ENCODE data around the gene DGKD.
"Not testable (repeated sequence)": the region's sequence is repeated elsewhere in the genome, so short reads cannot be mapped to it uniquely, and the experiment has no call there.

DGKD gene

DNA sequence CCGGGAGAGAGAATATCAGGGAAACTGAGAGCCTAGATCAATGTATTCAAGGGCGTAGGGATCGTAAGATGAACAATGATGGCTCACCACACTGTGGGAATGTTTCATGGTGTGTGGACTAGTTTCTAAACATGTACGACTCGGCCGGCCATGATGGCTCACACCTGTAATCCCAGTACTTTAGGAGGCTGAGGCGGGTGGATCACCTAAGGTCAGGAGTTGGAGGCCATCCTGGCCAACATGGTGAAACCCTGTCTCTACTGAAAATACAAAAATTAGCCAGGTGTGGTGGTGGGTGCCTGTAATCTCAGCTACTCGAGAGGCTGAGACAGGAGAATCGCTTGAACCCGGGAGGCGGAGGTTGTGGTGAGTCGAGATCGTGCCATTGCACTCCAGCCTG lies 18.2 kb upstream of the DGKD start:
- DNase-seq (ENCODE audit: low read depth in 3 of 3, low spot score in 1 of 3), result not testable (repeated sequence)

DNA sequence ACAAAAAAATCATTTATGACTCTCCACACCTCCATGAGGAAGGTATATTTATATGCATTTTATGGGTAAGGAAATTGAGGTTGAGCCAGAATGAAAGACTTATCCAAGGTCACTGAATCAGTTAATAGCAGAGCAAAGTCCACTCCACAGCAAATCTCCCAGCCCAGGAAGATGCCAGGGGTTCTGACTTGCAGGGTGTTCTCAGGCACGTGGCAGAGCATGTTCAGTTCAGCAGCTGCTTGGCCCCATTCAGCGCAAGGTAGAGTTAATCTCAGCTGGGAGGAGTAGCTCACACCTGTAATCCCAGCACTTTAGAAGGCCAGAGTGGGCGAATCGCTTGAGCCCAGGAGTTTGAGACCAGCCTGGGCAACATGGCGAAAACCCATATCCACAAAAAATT lies 17.8 kb upstream of the DGKD start:
- no peak for DNase-seq (ENCODE audit: low read depth in 3 of 3, low spot score in 1 of 3)

DNA sequence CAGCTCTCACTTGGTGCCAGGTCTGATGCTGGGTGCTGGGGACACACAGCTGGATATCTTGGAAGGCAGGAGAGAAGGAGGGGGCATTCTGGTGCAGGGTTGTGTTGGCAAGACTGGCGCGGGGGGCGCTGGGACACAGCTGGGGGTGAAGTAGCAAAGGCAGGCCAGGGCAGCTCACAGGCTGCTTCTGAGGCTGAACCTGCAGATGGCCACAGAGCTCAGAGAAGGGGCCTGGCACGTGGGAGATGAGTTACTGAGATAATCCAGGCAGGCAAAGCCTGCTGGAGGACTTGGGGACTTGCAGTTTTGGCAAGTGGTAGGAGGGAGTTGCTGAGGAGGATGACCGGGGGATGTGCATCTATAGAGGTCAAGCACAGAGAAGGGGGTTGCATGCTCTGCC lies 16.2 kb upstream of the DGKD start:
- DNase-seq (ENCODE audit: low read depth in 3 of 3, low spot score in 1 of 3), result no peak

DNA sequence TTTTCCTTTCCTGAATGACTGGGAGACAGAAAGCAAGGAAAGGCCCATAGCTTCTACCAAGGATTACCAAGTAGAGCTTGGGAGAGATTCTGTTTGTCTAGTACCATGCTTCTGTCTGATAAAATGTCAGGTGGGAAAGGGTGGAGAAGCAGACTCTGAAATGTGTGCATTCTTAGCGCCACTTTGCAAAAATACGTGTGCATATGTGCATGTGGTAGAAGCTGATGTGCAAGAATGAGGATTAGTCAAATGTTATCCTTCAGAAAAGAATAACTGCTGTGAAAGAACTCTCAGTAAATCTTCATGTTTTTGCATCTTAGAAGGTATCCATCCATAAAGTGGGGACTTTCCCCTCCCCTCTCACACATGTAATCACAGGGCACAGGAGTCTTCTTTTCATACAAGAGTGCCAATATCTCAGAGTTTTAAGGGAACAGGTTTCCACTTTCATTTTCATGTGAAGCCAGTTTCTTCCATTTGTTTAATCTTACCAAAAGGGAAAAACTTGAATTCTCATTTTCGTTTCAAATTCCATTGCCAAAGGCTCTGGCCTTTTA lies 15.4 kb upstream of the DGKD start:
- DNase-seq (ENCODE audit: low read depth in 3 of 3, low spot score in 1 of 3), result no peak

DNA sequence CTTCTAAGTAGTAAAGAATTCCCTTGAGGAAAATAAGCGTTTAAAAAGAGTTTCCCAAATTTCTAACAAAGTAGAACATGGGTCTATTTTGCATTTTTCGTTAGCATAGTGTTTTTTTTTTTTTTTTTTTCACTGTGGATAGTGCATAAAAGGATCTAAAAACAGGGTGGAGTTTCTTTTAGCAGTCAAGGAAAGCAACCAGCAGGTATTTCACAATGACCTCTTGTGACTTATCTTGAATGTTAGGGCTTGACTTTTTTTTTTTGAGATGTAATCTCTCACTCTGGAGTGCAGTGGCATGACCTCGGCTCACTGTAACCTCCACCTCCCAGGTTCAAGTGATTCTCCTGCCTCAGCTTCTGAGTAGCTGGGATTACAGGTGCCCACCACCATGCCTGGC lies 14.9 kb upstream of the DGKD start:
- no peak for DNase-seq (ENCODE audit: low read depth in 3 of 3, low spot score in 1 of 3)

DNA sequence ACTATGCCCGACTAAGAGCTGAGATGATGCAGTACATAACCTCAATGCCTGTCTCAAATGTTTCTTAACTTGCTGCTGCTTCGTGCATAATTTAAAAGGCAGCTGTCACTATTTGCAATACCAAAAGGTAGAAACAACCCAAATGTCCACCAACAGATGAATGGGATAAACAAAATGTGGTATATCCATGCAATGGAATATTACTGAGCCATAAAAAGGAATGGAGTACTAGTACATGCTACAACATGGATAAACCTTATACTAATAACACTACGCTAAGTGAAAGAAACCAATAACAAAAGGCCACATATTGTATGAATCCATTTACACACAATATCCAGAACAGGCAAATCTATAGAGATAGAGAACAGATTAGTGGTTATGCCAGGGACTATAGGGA lies 13.0 kb upstream of the DGKD start:
- no peak for DNase-seq (ENCODE audit: low read depth in 3 of 3, low spot score in 1 of 3)

DNA sequence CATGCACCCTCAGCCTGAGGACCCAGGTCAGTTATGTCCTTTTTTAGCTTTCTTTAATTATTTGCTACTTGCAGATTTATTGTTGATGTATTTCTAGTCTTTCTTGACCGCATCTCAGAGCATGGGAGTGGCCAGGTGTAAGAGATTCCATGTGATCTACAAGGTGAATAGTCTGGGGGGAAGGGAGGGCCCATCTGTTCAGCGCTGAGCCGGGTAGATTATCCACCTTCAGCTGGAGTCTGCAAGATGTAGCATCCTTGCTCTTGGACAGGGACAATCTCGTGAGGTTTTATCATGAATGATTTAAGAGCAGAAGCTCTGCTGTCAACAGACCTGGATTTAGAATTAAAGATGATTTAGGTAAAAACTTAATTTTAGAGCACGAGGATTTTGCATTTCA lies 12.0 kb upstream of the DGKD start:
- DNase-seq (ENCODE audit: low read depth in 3 of 3, low spot score in 1 of 3), result no peak

DNA sequence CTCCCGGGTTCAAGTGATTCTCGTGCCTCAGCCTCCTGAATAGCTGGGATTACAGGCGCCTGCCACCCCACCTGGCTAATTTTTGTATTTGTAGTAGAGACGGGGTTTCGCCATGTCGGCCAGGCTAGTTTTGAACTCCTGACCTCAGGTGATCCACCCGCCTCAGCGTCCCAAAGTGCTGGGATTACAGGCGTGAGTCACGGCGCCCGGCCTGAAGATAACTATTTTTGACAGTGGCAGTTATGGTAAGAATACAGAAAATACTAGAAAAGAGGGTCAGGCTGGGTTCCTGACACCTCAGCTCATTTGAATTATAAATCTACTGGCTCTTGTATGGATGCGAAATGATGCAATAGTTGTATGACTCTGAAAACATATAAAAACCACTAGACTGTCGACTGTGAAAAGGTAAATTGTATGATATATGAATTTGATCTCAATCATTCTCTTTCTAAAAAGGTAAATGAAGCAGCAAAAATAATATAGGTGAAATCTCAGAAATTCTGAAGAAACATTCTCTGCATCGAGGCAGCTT lies 11.1 kb upstream of the DGKD start:
- DNase-seq (ENCODE audit: low read depth in 3 of 3, low spot score in 1 of 3), result no peak

DNA sequence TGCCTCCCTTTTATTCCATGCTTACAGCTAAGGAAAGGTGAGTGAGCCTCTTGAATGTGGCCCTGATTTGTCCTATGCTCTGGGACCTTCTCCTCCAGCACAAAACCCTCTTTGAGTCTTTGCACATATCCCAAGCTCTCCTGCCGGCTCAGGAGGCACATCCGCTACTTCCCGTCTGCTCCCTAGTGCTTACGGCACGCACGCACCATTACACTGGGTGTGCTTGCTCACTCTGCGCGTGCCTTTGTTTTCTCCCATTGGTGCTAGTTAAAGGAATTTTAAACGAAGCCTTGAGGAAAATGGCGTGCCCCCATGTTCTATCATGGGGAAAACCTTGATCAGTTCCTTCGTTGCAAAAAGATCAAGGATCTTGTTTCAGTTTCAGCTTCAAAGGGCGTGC lies 7.9 kb upstream of the DGKD start:
- DNase-seq (ENCODE audit: low read depth in 3 of 3, low spot score in 1 of 3), result no peak

DNA sequence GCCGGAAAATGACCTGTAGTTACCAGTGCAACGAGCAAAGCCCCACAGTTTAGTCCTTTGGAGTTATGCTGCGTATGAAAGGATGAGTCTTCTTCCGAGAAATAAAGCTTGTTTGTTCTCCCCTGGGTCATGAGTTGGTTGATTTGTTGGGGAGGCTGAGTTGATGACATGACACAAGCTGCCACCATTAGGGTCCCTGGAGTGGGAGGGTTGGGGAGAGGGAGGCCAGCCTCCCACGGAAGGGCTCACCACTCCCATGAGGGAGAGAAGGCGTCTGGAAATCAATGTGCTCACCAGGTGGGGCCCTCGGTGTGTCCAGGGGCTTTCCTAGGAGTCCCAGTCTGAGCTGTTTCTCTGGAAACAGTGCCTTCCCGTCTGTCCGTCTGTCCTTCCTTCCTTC lies 7.4 kb upstream of the DGKD start:
- no peak for DNase-seq (ENCODE audit: low read depth in 3 of 3, low spot score in 1 of 3)

DNA sequence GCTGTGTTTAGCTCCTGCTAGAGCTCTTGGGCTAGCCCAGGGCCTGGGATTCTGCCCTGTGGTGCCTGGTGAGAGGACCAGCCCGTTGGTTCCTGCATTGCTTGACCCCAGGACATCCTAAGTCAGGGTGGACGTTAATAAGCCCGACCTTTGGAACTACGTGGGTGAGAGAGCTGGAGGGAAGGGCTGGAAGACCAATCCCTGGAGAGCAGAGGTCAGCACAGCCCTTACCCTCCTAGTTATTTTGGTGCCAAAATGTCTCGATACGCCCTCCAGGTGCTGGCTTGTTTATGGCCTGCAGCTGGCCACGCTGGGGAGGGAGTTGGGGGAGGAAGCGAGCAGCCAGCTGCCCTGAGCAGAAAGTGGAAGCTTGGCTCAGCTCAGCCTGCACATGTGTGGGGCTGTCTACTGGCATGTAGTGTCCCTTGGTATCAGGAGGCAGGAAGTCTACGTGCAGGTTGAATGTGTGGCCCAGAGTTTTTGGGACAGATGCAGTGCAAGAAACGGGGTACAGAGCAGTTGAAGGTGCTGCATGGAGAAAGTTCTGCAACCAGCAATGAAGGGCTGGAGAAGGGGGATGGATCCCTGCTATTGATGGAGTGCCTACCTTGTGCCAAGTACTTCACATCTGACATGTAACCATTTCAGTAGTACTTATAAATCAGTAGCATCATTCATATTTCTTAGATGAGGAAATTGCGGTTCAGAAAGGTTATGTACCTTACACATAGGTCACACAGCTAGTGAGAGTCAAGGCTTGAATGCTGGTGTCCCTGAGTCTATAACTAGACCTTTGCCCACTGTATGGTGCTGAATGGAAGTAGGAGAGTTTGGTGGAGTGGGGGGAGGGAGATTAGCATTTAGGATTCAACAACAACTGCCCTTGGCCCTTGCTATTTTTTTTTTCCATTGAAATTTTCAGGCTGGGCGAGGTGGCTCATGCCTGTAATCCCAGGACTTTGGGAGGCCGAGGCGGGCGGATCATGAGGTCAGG lies 5.0 kb upstream of the DGKD start:
- no peak for DNase-seq (ENCODE audit: low read depth in 3 of 3, low spot score in 1 of 3)

DNA sequence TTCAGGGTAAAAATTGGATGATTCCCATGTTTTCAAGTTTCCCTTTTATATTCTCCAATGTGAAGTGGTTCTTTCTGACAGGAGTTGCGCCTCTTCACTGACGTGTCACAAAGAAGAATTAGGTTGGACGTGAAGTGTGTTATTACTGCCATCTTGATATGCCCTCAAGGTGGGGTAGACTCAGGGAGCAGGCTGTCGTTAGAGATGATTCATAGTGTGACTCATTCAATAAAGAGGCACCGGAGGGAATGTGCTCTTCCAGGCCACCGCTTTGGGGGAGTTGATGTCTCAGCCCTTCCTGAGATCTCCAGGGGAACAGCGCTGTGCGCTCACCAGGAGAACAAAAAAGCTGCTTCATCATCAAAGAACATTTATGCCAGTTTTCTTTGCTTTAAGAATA lies 3.6 kb upstream of the DGKD start:
- DNase-seq (ENCODE audit: low read depth in 3 of 3, low spot score in 1 of 3), result no peak

DNA sequence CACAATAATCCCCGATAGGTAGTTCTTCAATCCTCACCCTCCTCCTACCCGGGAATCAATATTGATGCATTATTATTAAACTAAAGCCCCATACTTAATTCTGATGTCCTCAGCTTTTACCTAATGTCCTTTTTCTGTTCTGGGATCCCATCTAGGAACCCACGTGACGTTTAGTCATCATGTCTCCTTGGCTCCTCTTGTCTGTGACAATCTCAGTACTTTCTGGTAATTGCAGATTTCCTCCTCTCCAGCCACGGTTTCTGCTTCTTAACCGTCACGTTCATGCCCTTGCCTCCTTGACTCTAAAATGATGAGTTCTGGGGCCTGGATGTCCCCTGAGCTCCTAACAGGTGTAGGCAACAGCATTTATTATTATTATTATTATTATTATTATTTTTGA lies 2.9 kb upstream of the DGKD start:
- no peak for DNase-seq (ENCODE audit: low read depth in 3 of 3, low spot score in 1 of 3)

DNA sequence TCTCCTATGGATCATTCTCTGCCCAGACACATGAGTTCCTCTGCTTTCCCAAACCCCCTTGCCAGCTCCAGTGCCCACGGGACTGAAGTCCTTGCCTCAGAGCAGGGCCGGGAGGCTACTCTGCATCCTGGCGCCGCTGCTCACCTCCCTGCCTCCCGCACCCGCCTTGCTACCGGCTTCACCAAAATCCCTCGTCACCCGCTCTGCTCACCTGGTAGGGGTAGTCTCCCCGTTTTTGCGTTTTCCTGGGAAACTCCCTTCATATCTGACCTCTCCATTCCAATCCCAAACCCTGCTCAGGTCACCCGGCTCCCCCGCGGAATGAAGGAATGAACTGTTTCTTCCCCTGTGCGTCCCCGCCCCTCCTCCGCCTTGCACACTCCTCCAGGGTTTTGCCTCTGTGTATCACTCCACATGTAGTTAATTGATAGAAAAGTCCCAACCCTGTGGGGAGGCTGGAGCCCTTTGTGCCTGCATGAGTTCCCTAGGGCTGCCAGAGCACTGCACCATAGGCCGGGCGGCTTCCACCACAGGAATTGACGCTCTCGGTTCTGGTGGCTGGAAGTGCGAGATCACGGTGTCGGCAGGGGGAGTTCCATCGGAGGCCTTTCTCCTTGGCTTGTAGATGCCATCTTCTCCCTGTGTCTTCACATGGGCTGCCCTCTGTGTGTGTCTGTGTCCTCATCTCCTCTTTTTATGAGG lies 2.0 kb upstream of the DGKD start:
- DNase-seq (ENCODE audit: low read depth in 3 of 3, low spot score in 1 of 3), result no peak

DNA sequence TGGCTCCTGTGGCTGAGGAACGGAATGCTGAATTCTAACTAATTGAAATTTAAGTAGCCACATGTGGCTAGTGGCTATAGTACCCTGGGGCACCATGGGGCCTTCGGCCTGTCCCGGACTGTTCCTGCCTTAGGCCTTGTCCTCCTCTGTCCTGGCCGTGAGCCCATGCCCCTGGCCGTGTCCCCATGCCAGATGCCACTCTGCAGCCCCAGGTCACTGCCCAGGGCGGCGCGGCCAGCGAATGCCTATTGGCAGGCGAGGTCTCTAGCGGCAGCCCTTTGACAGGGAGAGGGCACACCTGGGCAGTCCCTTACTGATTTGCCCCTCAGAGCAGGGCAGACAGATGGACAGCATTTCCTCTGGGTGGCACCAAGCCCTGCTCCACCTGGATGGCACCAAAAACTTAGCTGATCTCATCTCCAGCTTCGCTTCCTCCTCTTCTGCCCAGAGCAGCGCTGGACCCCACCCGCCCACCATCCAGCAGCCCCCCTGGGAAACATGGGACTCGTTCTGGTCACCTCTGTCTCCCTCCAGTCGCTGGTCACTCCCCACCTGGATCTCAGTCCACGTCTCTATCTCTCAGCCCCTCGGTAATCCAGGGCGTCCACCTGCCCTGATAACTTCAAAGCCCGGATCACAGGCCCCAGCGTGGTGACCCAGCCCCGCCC lies 1.1 kb upstream of the DGKD start:
- no peak for DNase-seq (ENCODE audit: low read depth in 3 of 3, low spot score in 1 of 3)

DNA sequence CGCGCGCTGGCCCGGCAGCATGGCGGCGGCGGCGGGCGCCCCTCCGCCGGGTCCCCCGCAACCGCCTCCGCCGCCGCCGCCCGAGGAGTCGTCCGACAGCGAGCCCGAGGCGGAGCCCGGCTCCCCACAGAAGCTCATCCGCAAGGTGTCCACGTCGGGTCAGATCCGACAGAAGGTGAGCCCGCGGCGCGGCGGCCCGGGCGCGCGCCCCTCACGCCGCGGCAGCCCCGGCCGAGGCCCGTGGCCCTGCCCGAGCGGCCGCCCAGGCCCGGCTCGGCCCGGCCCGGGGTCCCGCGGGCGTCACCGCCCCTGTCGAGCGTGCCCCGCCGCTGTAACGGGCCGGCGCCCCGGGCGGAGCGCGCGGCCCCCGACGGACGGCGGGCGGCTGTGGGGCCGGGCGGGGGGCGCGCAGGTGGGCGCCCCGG lies 218 bp downstream of the DGKD start:
- DNase-seq (ENCODE audit: low read depth in 3 of 3, low spot score in 1 of 3), result no peak

DNA sequence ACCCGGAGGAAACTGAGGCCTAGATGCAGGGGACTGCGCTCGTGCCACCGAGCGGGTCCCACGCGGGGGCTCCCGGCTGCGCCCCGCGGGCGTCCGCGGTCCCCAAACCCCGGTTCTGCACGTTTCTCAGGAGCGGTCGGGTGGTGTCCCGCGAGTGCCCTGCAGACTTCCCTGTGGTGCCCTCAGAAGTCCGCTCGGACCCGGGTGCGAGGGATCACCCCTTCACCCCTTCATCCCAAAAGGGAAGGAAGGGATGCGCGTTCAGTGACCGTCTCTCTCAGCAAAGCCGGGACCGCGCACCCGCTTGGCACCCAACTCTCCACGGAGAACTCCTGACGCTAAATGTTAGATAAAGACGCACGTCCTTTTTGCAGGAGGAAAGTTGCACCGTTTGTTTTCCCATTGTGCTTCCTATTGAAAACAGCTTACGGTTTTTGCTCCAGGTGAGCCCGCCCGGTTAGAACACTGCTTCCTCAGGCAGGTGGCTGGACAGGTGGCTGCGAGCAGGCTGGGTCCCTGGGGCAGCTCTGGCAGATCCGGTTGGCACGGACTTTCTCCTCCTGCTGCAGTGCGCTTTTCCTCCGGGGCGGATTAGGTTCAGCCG lies 779 bp downstream of the DGKD start:
- no peak for DNase-seq (ENCODE audit: low read depth in 3 of 3, low spot score in 1 of 3)

DNA sequence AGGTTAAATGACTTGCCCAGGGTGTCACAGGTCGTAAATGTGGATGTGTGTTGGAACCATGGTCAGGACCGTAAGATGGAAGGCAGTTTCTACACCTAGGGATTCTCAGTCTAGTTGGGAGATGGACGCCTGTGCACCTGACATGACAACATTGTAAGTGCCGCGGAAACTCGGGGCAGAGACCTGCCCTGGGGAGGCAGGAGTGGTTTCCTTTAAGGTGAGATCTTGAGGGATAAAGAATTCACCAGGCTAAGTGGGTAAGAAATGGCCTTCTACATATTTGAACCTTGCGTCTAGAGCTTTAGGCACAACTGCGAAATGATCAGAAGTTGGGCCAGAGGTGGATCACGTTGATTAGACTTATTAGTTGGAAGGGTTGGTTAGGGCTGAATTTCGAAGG lies 1.6 kb downstream of the DGKD start:
- DNase-seq (ENCODE audit: low read depth in 3 of 3, low spot score in 1 of 3), result no peak

DNA sequence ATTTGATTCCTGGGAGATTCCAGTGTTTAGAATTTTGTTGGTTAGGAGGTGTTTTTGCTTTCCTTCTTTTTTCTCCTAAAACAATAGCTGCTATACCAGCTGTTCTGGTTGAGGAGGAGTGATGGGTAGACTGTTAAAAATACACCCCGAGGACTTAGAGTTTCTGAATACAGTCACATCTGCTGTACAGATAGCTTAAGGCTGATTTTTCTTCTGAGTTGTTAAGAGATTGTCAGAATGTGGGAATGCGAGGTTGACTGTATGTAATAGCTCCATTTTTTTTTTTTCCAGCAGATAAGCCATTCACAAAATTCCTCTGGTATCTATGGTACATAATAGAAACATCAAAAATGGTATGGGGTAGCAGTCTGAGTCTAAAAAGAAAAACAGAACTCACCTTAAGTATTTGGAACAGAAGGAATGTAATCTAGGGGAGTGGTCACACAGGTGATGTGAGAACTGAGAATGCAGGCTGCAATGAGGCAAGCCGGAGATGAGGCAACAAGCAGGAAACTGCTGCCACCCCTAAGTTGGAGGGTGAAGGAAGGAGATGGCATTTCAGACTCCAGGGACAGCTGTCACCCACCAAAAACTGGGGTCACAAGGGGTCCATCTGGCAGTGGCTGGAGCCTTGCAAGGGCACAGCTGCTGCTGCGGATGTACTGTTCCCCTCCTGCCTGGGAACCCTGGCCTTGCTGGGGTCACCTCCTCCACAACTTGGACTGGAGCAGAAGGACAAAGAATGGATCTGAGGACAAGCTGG lies 2.4 kb downstream of the DGKD start:
- no peak for DNase-seq (ENCODE audit: low read depth in 3 of 3, low spot score in 1 of 3)

DNA sequence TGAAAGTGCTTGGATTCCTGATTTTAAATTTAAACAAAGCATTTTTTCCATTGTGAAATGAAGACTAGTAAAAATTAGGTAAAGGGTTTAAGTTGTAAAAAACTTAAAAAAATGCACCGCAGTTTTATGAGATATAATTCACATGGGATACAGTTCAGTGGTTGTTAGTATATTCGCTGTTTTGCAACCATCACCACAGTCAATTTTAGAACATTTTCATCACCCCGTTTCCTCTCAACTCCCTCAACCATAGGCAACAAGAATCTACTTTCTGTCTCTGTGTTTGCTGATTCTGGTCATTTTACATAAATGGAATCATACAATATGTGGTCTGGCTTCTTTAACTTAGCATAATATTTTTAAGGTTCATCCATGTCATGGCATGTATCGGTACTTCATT lies 4.0 kb downstream of the DGKD start:
- DNase-seq (ENCODE audit: low read depth in 3 of 3, low spot score in 1 of 3), result no peak

Measured in stimulated activated CD4-positive, alpha-beta T cell treated with anti-CD3 and anti-CD28 coated beads, TNF-alpha, amount 100 ng/mL, for 1 hour (primary cell).